SU-DHL-6 (cell line): Measurements from ENCODE around the gene SLX4IP.

Experiments used
- EZH2phosphoT487 ChIP-seq: fragments of 200-600 bp; sonication (generic), shearing (Covaris generic); conservative IDR thresholded peaks from 2 replicates; pipeline ENCODE4 v1.6.1; 2018; ENCODE audit warnings: mild to moderate bottlenecking, antibody characterized with exemption, low read length, moderate library complexity, mixed read lengths
- TF ChIP-seq, protein P1 (sequence below): fragments of 200-600 bp; sonication (generic); IDR thresholded peaks from one replicate; pipeline ENCODE4 v1.5.1; 2017; ENCODE audit warnings: antibody characterized with exemption, mild to moderate bottlenecking, low read length, moderate library complexity; ENCODE audit not compliant: insufficient read depth, poor library complexity, severe bottlenecking

DNA sequence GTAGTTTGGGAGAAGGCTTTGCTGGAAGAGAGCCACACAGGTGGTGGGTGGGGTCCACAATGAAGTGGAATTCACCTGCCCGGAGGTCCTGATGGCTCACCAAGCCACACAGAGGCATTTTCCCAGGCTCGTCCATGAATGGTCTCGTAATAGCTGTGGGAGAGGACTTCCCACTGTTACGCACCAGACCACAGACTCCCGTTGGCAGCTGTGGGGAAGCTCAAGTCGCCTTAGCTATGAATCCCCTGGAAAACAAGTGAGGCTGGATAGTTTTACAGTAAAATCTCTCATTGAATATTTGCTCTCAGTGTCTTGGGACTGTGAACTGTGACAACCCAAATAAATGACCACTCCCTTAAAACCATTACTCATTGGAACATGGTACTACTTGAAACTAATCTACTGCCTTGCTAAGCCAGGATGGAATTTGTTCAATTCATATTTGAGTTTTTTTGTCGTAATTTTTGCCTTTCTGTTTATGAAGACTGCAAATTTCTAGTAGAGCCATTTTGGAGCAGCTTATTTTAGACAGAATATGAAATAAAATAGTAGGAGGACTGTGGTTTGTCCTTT is 159.3 kb downstream of the SLX4IP start:
- TF ChIP-seq, protein P1, sequence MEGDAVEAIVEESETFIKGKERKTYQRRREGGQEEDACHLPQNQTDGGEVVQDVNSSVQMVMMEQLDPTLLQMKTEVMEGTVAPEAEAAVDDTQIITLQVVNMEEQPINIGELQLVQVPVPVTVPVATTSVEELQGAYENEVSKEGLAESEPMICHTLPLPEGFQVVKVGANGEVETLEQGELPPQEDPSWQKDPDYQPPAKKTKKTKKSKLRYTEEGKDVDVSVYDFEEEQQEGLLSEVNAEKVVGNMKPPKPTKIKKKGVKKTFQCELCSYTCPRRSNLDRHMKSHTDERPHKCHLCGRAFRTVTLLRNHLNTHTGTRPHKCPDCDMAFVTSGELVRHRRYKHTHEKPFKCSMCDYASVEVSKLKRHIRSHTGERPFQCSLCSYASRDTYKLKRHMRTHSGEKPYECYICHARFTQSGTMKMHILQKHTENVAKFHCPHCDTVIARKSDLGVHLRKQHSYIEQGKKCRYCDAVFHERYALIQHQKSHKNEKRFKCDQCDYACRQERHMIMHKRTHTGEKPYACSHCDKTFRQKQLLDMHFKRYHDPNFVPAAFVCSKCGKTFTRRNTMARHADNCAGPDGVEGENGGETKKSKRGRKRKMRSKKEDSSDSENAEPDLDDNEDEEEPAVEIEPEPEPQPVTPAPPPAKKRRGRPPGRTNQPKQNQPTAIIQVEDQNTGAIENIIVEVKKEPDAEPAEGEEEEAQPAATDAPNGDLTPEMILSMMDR, result no peak
- TF ChIP-seq EZH2phosphoT487, result no peak
